Thyroid gland (tissue), 4 donors: ENCODE data around the gene ATP2C1. TPM values are rescaled to one million over a fixed set of nuclear protein-coding genes. Genes with fewer than 3 reads are reported as not detected.

Experiments
- DNase-seq, 2 donors: peaks; one replicate each; pipeline ENCODE4 v3.0.0-alpha.2; 2019
- H3K27ac ChIP-seq, 3 donors: fragments of 200-600 bp; sonication (generic); 1 replicate in 2 of 3; 2 replicates in 1 of 3; pipeline ENCODE4 v1.5.1; 2016 to 2019; ENCODE audit warnings: mild to moderate bottlenecking in 1 of 3, moderate library complexity in 1 of 3
- H3K27me3 ChIP-seq: fragments of 200-600 bp; sonication (generic); one replicate; pipeline ENCODE4 v1.5.1; 2019
- H3K36me3 ChIP-seq, 2 donors: fragments of 200-600 bp; sonication (generic); one replicate each; pipeline ENCODE4 v1.5.1; 2016 to 2019
- H3K4me1 ChIP-seq, 2 donors: fragments of 200-600 bp; sonication (generic); one replicate each; pipeline ENCODE4 v1.5.1; 2017 to 2019
- H3K4me3 ChIP-seq, 3 donors: fragments of 200-600 bp; sonication (generic); replicated peaks in 1 of 3; 1 replicate in 2 of 3; 2 replicates in 1 of 3; pipeline ENCODE4 v1.5.1; 2016; ENCODE audit warnings: mild to moderate bottlenecking in 1 of 3
- H3K9me3 ChIP-seq: fragments of 200-600 bp; sonication (generic); one replicate; pipeline ENCODE4 v1.5.1; 2017
- POLR2A ChIP-seq, 2 donors: fragments of 450-650 bp; IDR thresholded peaks; one replicate each; pipeline ENCODE4 v1.6.1; 2017; ENCODE audit warnings: antibody characterized with exemption in 2 of 2, mild to moderate bottlenecking in 2 of 2, moderate library complexity in 1 of 2
- WGBS, 2 donors: methylation state at CpG; one replicate each; pipeline ENCODE4 v1.1.5; 2017; 5-methylcytosine and 5-hydroxymethylcytosine counted together
- intact Hi-C: fragments of 100-400 bp; cut with DNase I; formaldehyde crosslinking; loops from one replicate; pipeline ENCODE4 v1.15.1; 2023
- total RNA-seq, 4 donors: library from RNA; depleted of rRNA; stranded (reverse); fragments of >200 nt; gene quantifications; one replicate each; pipeline ENCODE4 v1.2.3, GENCODE V29; 2016
- TF ChIP-seq, protein P1 (sequence below), 6 experiments: fragments of 200-600 bp in 3 of 6; fragments of 450-650 bp in 3 of 6; sonication (generic) in 3 of 6; IDR thresholded peaks; one replicate each; pipeline ENCODE4 v1.5.1; 2016 to 2019; ENCODE audit warnings: antibody characterized with exemption in 6 of 6, mild to moderate bottlenecking in 2 of 6, inconsistent platforms in 1 of 6, moderate library complexity in 1 of 6

ATP2C1 gene
- total RNA-seq, 4 donors from 2014 or later: 58.9 to 89.2 (median 62.0) TPM

DNA sequence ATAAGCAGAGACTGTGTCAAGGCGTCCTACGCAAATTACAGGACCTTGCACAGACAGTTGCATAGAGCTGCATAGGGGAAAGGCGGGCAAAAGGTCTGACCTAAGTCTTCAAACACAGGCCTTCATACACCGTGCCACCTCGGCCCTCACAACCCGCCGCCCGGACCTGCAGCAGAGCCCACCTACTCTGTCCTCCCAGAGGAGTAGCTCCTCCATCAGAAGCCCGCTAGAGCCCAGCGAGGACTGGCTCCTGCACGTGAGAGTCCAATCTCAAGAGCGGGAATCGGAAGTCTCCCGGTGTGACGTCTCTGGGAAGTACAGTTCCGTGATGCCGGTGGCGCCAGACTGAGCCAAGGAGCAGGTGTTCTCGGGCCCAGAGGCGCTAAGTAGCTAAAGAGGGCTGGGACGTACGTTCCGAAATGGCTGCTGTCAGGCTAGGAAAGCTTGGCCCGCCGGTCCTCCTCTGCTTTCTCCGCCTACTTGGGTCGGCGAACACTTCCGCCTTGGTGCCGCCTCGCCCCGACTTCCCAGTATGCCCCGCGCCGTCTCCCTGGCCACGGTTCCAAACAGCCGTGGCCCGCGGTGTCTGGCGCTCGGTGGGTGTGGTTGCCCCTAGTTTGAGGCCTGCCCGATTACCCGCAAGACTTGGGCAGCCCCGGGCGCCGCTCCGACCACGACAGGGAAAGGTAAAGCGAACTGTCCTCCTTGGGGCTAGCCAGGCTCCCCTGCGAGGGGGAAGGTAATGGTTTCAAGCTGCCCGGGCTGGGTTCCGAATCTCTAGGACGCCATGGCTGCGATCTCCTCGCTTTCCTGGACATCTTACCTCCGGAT is 132.7 kb downstream of the ATP2C1 start, which contains the start of the genes ASTE1 and NEK11:
Gene ASTE1, minus strand, starts transcription at position 505 of the 831 bp plus-strand sequence. CDS start 1,519 bp downstream, outside the sequence.
Gene NEK11, plus strand, starts transcription at position 557 of the 831 bp plus-strand sequence. CDS start 2,832 bp downstream, outside the sequence.
- H3K36me3 ChIP-seq: no peaks in the 10 kb centered on the region
- peaks cover 16 to 44% of the 10 kb centered on the region in 2 donors for H3K4me1 ChIP-seq
- DNase-seq: peak; percentile 88 to 91
- H3K27me3 ChIP-seq: no peaks in the 10 kb centered on the region
- H3K9me3 ChIP-seq: no peaks in the 10 kb centered on the region
- H3K4me3 ChIP-seq: peak within 1 kb of the TSS; percentile 18 to 58 (median 45)
- intact Hi-C loops: no loop called here
- H3K27ac ChIP-seq: peak within 1 kb of the TSS; percentile 63 to 88 (median 84)
- WGBS, 2 donors: 2% methylated on average over 20 to 28 of the region's 56 CpGs
- TF ChIP-seq, protein P1, sequence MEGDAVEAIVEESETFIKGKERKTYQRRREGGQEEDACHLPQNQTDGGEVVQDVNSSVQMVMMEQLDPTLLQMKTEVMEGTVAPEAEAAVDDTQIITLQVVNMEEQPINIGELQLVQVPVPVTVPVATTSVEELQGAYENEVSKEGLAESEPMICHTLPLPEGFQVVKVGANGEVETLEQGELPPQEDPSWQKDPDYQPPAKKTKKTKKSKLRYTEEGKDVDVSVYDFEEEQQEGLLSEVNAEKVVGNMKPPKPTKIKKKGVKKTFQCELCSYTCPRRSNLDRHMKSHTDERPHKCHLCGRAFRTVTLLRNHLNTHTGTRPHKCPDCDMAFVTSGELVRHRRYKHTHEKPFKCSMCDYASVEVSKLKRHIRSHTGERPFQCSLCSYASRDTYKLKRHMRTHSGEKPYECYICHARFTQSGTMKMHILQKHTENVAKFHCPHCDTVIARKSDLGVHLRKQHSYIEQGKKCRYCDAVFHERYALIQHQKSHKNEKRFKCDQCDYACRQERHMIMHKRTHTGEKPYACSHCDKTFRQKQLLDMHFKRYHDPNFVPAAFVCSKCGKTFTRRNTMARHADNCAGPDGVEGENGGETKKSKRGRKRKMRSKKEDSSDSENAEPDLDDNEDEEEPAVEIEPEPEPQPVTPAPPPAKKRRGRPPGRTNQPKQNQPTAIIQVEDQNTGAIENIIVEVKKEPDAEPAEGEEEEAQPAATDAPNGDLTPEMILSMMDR (IDR thresholded peaks at IDR 0.05): no peak
- peak in 1 of 2 donors; percentile 79 for TF ChIP-seq POLR2A (IDR thresholded peaks at IDR 0.05)

DNA sequence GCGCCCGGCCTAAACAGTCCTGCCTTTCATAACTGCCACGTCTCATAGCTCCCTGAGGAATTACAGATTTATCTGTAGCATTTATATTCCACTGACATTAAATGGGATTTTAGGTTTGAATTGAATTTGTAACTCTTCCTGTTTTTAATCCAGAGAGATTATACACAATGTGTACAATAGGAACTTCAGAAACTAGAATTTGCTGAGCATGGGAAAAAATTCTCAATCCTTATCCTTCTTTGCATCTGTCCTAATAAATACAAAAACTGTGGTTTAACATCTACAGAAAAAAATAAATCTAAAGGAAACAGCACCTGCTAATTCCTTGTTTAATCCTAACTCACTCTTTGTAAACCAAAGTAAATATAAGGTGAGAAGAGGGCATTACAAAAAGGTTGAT is 135.0 kb downstream of the ATP2C1 start:
- DNase-seq: no peak
- H3K4me1 ChIP-seq: peaks cover 16 to 33% of the 10 kb centered on the region in 2 donors
- no peaks in the 10 kb centered on the region for H3K27me3 ChIP-seq
- intact Hi-C loops: no loop called here
- TF ChIP-seq, protein P1 (IDR thresholded peaks at IDR 0.05): no peak
- no peak for TF ChIP-seq POLR2A (IDR thresholded peaks at IDR 0.05)
- 93 to 98% methylated on average over 3 of the region's 3 CpGs for WGBS, 2 donors
- no peak overlapping the region for H3K27ac ChIP-seq
- H3K9me3 ChIP-seq: no peaks in the 10 kb centered on the region
- no peak overlapping the region for H3K4me3 ChIP-seq
- no peaks in the 10 kb centered on the region for H3K36me3 ChIP-seq

DNA sequence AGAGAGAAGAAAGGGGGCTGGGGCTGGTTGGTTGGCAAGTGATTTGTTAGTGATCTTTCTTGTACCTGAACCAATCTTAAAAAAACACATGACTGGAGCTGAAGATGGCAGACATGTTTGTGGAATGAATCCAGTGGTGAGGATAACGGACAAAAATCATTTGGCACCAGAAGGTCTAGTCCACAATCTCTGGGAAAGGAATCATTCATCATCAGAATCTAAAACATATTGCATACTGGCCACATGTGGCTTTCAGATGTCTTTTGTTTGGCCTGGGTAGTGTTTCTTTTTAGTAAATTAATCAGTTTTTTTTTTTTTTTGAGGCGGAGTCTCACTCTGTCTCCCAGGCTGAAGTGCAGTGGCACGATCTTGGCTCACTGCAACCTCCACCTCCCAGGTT is 137.8 kb downstream of the ATP2C1 start:
- Histone ChIP-seq H3K27me3 (no peaks in the 10 kb centered on the region), H3K27ac (no peak overlapping the region), H3K36me3 (no peaks in the 10 kb centered on the region), H3K9me3 (no peaks in the 10 kb centered on the region), H3K4me3 (no peak overlapping the region), H3K4me1 (peaks cover 14 to 35% of the 10 kb centered on the region in 2 donors)
- WGBS, 2 donors: 55 to 82% methylated on average over 3 of the region's 3 CpGs
- intact Hi-C loops: no loop called here
- DNase-seq: no peak
- TF ChIP-seq POLR2A (IDR thresholded peaks at IDR 0.05): no peak
- TF ChIP-seq, protein P1 (IDR thresholded peaks at IDR 0.05): no peak

DNA sequence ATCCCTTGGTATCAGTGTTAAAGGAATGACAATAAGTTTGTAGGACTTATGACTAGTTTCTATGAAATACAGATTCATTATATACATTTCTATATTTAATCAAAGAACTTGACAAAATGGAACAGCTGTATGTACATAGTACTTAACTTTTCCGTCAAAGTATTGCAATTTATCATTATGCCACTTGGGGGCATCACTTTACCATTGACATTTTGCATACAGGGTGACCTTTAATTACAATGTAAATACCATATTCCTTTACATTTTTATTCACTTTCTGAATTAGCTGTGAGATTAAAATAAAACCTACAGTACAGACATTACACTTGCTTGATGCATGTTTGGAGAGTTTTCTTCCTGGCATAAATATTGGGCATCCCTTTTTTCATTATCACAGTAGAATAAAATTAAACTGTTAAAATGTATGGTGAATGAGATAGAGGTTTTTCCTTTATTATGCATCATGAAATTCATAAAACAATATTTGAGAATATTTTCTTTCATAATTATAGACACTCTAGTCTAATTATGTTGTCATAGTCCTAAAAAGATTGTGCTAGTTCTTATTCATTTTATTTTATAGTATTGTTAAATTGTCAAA is 139.7 kb downstream of the ATP2C1 start:
- H3K4me3 ChIP-seq: no peak overlapping the region
- no peaks in the 10 kb centered on the region for H3K9me3 ChIP-seq
- intact Hi-C loops: no loop called here
- no peaks in the 10 kb centered on the region for H3K27me3 ChIP-seq
- 44 to 72% methylated on average over 1 of the region's 1 CpG for WGBS, 2 donors
- DNase-seq: no peak
- peaks cover 13 to 28% of the 10 kb centered on the region in 2 donors for H3K4me1 ChIP-seq
- no peaks in the 10 kb centered on the region for H3K36me3 ChIP-seq
- TF ChIP-seq, protein P1 (IDR thresholded peaks at IDR 0.05): peak in 5 of 6 experiments; percentile 21 to 59 (median 55)
- no peak for TF ChIP-seq POLR2A (IDR thresholded peaks at IDR 0.05)
- H3K27ac ChIP-seq: no peak overlapping the region
